Hepatocyte (in vitro differentiated cells): ENCODE data around the gene UBE2Q2. TPM values are rescaled to one million over a fixed set of nuclear protein-coding genes. Genes with fewer than 3 reads are reported as not detected.

Experiments used
- DNase-seq: peaks from one replicate; pipeline ENCODE4 v3.0.0-alpha.2; 2016; ENCODE audit warnings: low spot score
- H2AFZ ChIP-seq: fragments of 200-600 bp; sonication (generic); 2 replicates; pipeline ENCODE4 v1.6.0; 2016; ENCODE audit warnings: antibody characterized with exemption, mild to moderate bottlenecking
- H3K27ac ChIP-seq: fragments of 200-600 bp; sonication (generic); 2 replicates; pipeline ENCODE4 v1.5.1; 2016; ENCODE audit warnings: mild to moderate bottlenecking
- H3K27me3 ChIP-seq: fragments of 200-600 bp; sonication (generic); 2 replicates; pipeline ENCODE4 v1.6.1; 2016
- H3K36me3 ChIP-seq: fragments of 200-600 bp; sonication (generic); replicated peaks from 2 replicates; pipeline ENCODE4 v1.5.1; 2016; ENCODE audit warnings: low read depth; ENCODE audit not compliant: insufficient read depth
- H3K4me1 ChIP-seq: fragments of 200-600 bp; sonication (generic); 2 replicates; pipeline ENCODE4 v1.5.1; 2016; ENCODE audit warnings: mild to moderate bottlenecking, moderate library complexity; ENCODE audit not compliant: insufficient read depth
- H3K4me2 ChIP-seq: fragments of 200-600 bp; sonication (generic); 2 replicates; pipeline ENCODE4 v1.6.0; 2016
- H3K4me3 ChIP-seq: fragments of 200-600 bp; sonication (generic); 2 replicates; pipeline ENCODE4 v1.5.1; 2016; ENCODE audit warnings: mild to moderate bottlenecking
- H3K79me2 ChIP-seq: fragments of 200-600 bp; sonication (generic); 2 replicates; pipeline ENCODE4 v1.6.0; 2017; ENCODE audit warnings: mild to moderate bottlenecking
- H3K9me2 ChIP-seq: fragments of 200-600 bp; sonication (generic); replicated peaks from 2 replicates; pipeline ENCODE4 v1.6.0; 2017; ENCODE audit warnings: mild to moderate bottlenecking; ENCODE audit not compliant: insufficient read depth
- H3K9me3 ChIP-seq: fragments of 200-600 bp; sonication (generic); 2 replicates; pipeline ENCODE4 v1.5.1; 2016; ENCODE audit warnings: low read depth, mild to moderate bottlenecking
- H4K20me1 ChIP-seq: fragments of 200-600 bp; sonication (generic); 2 replicates; pipeline ENCODE4 v1.6.0; 2016; ENCODE audit warnings: mild to moderate bottlenecking; ENCODE audit not compliant: insufficient read depth, poor library complexity, severe bottlenecking
- EZH2 ChIP-seq: fragments of 200-600 bp; sonication (generic); IDR thresholded peaks from 2 replicates; pipeline ENCODE4 v1.6.1; 2016; ENCODE audit warnings: antibody characterized with exemption, mild to moderate bottlenecking, borderline replicate concordance
- EZH2phosphoT487 ChIP-seq: fragments of 200-600 bp; sonication (generic); IDR thresholded peaks from one replicate; pipeline ENCODE4 v1.6.1; 2018; ENCODE audit warnings: antibody characterized with exemption, mild to moderate bottlenecking, low read depth, moderate library complexity; ENCODE audit not compliant: unreplicated experiment, severe bottlenecking
- WGBS: methylation state at CpG from one replicate; pipeline ENCODE4 v1.1.6; 2016; ENCODE audit warnings: low lambda C conversion rate; ENCODE audit errors: missing lambda C conversion rate; 5-methylcytosine and 5-hydroxymethylcytosine counted together
- polyA plus RNA-seq: library from polyadenylated mRNA; unstranded; fragments of >200 nt; fragmentation: Nextera tagmentation; extraction: Ambion mirVana; gene quantifications from 2 replicates; pipeline ENCODE4 v1.2.1, GENCODE V29; 2016
- total RNA-seq: library from RNA; depleted of rRNA; stranded (reverse); fragments of >200 nt; gene quantifications from 2 replicates; pipeline ENCODE4 v1.2.3, GENCODE V29; 2014
- TF ChIP-seq, protein P1 (sequence below): fragments of 200-600 bp; sonication (generic); IDR thresholded peaks from 2 replicates; pipeline ENCODE4 v1.5.1; 2016; ENCODE audit warnings: antibody characterized with exemption, mild to moderate bottlenecking; ENCODE audit not compliant: poor library complexity

Gene UBE2Q2
- total and polyA plus RNA-seq, 2 experiments from 2014 or later = 30.7 to 50.9 TPM

DNA sequence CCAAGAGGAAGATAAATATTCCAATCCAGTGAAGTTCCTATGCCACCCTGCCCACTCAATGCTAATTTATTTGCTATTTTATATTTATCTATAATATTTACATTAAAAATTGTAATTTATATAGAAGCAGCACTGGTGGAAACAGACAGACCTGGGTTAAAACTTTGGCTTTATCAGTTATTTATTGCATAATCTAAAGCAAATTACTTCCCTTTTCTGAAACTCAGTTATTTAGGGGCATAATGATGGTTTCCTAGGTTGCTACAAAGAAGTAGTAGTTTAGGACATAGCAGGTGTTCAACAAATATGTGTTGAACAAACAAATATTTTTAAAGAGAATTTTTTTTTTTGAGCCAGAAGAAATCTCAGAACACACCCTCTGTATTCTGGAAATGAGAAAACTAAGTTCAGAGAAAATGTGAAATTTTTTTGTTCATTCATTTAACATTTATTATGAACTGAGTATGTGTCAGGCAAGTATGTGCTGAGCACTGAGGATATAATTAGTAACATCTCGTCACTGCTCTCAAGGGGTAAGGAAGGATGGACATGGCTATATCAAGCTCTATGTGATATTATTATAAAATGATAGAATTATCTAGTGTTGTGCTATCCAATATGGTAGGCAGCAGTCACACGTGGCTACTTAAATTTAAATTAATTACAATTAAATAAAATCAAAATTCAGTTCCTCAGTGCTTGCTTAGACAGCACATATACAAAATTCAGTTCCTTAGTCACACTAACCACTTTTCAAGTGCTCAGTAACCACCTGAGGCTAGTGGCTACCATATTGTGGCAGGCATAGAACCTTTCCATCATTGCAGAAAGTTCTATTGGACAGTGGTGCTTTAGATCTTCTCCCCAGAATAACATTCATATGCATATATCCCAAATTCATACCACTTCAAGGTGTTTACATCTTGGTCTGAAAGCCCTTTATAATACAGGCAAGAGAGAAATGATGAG is 7.0 kb upstream of the UBE2Q2 start:
- H3K79me2 ChIP-seq = no peaks in the 10 kb centered on the region
- H3K9me3 ChIP-seq = no peaks in the 10 kb centered on the region
- H3K27ac ChIP-seq = no peak overlapping the region
- H3K4me2 ChIP-seq = no peak overlapping the region
- TF ChIP-seq, protein P1, sequence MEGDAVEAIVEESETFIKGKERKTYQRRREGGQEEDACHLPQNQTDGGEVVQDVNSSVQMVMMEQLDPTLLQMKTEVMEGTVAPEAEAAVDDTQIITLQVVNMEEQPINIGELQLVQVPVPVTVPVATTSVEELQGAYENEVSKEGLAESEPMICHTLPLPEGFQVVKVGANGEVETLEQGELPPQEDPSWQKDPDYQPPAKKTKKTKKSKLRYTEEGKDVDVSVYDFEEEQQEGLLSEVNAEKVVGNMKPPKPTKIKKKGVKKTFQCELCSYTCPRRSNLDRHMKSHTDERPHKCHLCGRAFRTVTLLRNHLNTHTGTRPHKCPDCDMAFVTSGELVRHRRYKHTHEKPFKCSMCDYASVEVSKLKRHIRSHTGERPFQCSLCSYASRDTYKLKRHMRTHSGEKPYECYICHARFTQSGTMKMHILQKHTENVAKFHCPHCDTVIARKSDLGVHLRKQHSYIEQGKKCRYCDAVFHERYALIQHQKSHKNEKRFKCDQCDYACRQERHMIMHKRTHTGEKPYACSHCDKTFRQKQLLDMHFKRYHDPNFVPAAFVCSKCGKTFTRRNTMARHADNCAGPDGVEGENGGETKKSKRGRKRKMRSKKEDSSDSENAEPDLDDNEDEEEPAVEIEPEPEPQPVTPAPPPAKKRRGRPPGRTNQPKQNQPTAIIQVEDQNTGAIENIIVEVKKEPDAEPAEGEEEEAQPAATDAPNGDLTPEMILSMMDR = no peak
- no peak for TF ChIP-seq EZH2phosphoT487
- TF ChIP-seq EZH2 = no peak
- 88% methylated on average over 2 of the region's 2 CpGs for WGBS
- no peak overlapping the region for H2AFZ ChIP-seq
- no peaks in the 10 kb centered on the region for H3K27me3 ChIP-seq
- no peak for DNase-seq
- no peak overlapping the region for H3K4me3 ChIP-seq
- H3K4me1 ChIP-seq = peaks cover 4% of the 10 kb centered on the region
- H3K36me3 ChIP-seq = no peaks in the 10 kb centered on the region
- no peaks in the 10 kb centered on the region for H4K20me1 ChIP-seq
- H3K9me2 ChIP-seq = no peaks in the 10 kb centered on the region

GRCh38 chr15:75836959-75837334 is 6.3 kb upstream of the UBE2Q2 start:
- Histone ChIP-seq H3K79me2 (no peaks in the 10 kb centered on the region), H3K4me3 (no peak overlapping the region), H4K20me1 (no peaks in the 10 kb centered on the region), H3K9me3 (no peaks in the 10 kb centered on the region), H3K27me3 (no peaks in the 10 kb centered on the region), H2AFZ (no peak overlapping the region), H3K36me3 (no peaks in the 10 kb centered on the region), H3K4me2 (no peak overlapping the region), H3K27ac (no peak overlapping the region), H3K4me1 (no peaks in the 10 kb centered on the region), H3K9me2 (no peaks in the 10 kb centered on the region)
- 100% methylated on average over 2 of the region's 2 CpGs for WGBS
- DNase-seq = no peak
- TF ChIP-seq EZH2phosphoT487 (no peak), EZH2 (no peak)

DNA sequence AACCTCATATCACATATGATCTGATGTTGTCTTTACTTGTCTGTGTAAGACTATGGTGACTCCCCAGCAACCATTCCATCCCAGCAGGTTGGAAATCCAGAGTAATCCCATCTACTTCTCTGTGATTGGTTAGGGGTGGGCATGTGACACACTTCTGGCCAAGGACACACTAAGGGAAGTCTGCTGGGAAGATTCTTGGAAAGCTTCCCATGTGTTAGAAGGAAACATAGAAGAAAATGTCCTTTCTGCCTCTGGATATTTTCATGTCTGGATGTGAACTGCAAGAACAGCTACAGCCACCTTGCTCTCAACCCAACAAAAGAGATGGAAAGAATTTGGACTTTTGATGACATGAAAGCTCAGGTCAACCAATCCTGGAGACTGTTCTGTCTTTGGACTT is 2.6 kb upstream of the UBE2Q2 start:
- TF ChIP-seq, protein P1 = no peak
- no peak for TF ChIP-seq EZH2
- no peak for TF ChIP-seq EZH2phosphoT487
- Histone ChIP-seq H3K27ac (no peak overlapping the region), H3K4me3 (no peak overlapping the region), H3K4me2 (no peak overlapping the region), H4K20me1 (peaks cover 10% of the 10 kb centered on the region), H2AFZ (no peak overlapping the region), H3K9me2 (no peaks in the 10 kb centered on the region), H3K36me3 (no peaks in the 10 kb centered on the region), H3K79me2 (peaks cover 12% of the 10 kb centered on the region), H3K4me1 (peaks cover 9% of the 10 kb centered on the region), H3K9me3 (no peaks in the 10 kb centered on the region), H3K27me3 (no peaks in the 10 kb centered on the region)
- peak; percentile 75 for DNase-seq

DNA sequence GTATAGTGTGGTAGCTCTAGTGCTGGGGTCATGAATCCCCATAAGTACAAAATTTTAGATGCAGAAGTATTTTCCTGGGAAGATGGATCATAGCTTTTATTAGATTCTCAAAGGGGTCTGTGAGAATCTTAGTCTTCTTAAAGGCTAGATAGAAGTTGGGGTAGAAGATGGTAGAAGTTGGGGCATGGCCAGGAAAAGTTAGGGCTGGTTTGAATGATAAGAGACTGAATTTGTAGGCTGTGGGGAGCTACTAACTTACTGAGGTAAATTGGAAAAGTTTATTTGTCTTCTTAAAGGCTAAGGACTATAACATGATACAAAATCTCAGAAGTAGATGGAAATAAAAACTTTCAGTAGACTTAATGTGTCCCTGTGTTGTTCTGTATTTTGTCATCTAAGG is 1.6 kb upstream of the UBE2Q2 start:
- H3K4me3 ChIP-seq = no peak overlapping the region
- H4K20me1 ChIP-seq = peaks cover 17% of the 10 kb centered on the region
- no peaks in the 10 kb centered on the region for H3K27me3 ChIP-seq
- H3K27ac ChIP-seq = no peak overlapping the region
- H3K9me2 ChIP-seq = no peaks in the 10 kb centered on the region
- no peaks in the 10 kb centered on the region for H3K9me3 ChIP-seq
- no peak overlapping the region for H2AFZ ChIP-seq
- H3K79me2 ChIP-seq = peaks cover 21% of the 10 kb centered on the region
- no peaks in the 10 kb centered on the region for H3K36me3 ChIP-seq
- H3K4me2 ChIP-seq = no peak overlapping the region
- no peak for DNase-seq
- peaks cover 16% of the 10 kb centered on the region for H3K4me1 ChIP-seq
- TF ChIP-seq EZH2 (no peak), EZH2phosphoT487 (no peak)
- TF ChIP-seq, protein P1 = no peak
